Cardiac fibroblast (primary cell): ENCODE measurements around the gene FOSL1.
A peak's percentile ranks its signal among the peaks of the same experiment; 100 is the strongest.

Experiments used
- DNase-seq, 2 donors: peaks; one replicate each; pipeline versions ENCODE4 v3.0.0 to v3.0.0-alpha.2; 2010; ENCODE audit warnings: low read depth in 2 of 2
- H3K4me3 ChIP-seq, 2 donors: replicated peaks in 1 of 2; 1 replicate in 1 of 2; 2 replicates in 1 of 2; pipeline ENCODE4 v1.5.1; 2011; ENCODE audit warnings: low read depth in 2 of 2, low read length in 2 of 2, mild to moderate bottlenecking in 2 of 2, moderate library complexity in 1 of 2
- CTCF ChIP-seq: IDR thresholded peaks from one replicate; pipeline ENCODE4 v1.5.1; 2011; ENCODE audit warnings: low read depth, mild to moderate bottlenecking, low read length, inconsistent platforms

Gene FOSL1

GRCh38 chr11:65944767-65945166, 44.6 kb upstream of the FOSL1 start:
- DNase-seq, result no peak
- no peak for TF ChIP-seq CTCF
- H3K4me3 ChIP-seq, result no peak overlapping the region

- no peak for TF ChIP-seq CTCF
Measured at GRCh38 chr11:65944191-65944590, 44.0 kb upstream of the FOSL1 start.

GRCh38 chr11:65942531-65942930, 42.3 kb upstream of the FOSL1 start:
- no peak for DNase-seq
- TF ChIP-seq CTCF, result no peak
- H3K4me3 ChIP-seq, result no peak overlapping the region

More at GRCh38 chr11:65944191-65944590, 44.0 kb upstream of the FOSL1 start:
- H3K4me3 ChIP-seq, result no peak overlapping the region
- DNase-seq, result no peak

- no peak for DNase-seq
- TF ChIP-seq CTCF, result no peak
- no peak overlapping the region for H3K4me3 ChIP-seq
Measured at GRCh38 chr11:65941720-65942310, 41.6 kb upstream of the FOSL1 start.

- no peak overlapping the region for H3K4me3 ChIP-seq
- TF ChIP-seq CTCF, result no peak
- no peak for DNase-seq
Measured at GRCh38 chr11:65937766-65938165, 37.6 kb upstream of the FOSL1 start.

GRCh38 chr11:65934014-65934413, 33.8 kb upstream of the FOSL1 start:
- no peak for TF ChIP-seq CTCF
- DNase-seq, result peak in 1 of 2 donors; percentile 70
- no peak overlapping the region for H3K4me3 ChIP-seq

- H3K4me3 ChIP-seq, result no peak overlapping the region
- peak; percentile 40 to 47 for DNase-seq
- no peak for TF ChIP-seq CTCF
Measured at GRCh38 chr11:65932558-65932919, 32.4 kb upstream of the FOSL1 start.
